ENCODE data around the gene THSD7A.

GRCh38 chr7:11538751-11539299 is 293.2 kb downstream of the THSD7A start:
- TF ChIP-seq SMAD1 (IDR thresholded peaks at IDR 0.05; ENCODE audit: low read depth, partially characterized antibody) (no peak), BRCA1 (IDR thresholded peaks at IDR 0.05; ENCODE audit: low read depth, low read length) (no peak), SMC3 (IDR thresholded peaks at IDR 0.05; ENCODE audit: borderline replicate concordance, low read length) (no peak), EZH2 (IDR thresholded peaks at IDR 0.05; ENCODE audit: borderline replicate concordance, control insufficient read depth, low read depth, low read length) (no peak), POLR2AphosphoS5 (IDR thresholded peaks at IDR 0.05; ENCODE audit: low read length) (no peak), EP300 (IDR thresholded peaks at IDR 0.05; ENCODE audit: borderline replicate concordance in 1 of 2, control insufficient read depth in 1 of 2, low read depth in 2 of 2, low read length in 2 of 2) (no peak), RFX5 (IDR thresholded peaks at IDR 0.05; ENCODE audit: low read depth, low read length) (no peak), CEBPZ (IDR thresholded peaks at IDR 0.05; ENCODE audit: low read depth, low read length) (no peak), POLR2A (IDR thresholded peaks at IDR 0.05; ENCODE audit: low read depth, low read length) (no peak), ZNF24 (IDR thresholded peaks at IDR 0.05) (no peak)
- TF ChIP-seq, protein P1, sequence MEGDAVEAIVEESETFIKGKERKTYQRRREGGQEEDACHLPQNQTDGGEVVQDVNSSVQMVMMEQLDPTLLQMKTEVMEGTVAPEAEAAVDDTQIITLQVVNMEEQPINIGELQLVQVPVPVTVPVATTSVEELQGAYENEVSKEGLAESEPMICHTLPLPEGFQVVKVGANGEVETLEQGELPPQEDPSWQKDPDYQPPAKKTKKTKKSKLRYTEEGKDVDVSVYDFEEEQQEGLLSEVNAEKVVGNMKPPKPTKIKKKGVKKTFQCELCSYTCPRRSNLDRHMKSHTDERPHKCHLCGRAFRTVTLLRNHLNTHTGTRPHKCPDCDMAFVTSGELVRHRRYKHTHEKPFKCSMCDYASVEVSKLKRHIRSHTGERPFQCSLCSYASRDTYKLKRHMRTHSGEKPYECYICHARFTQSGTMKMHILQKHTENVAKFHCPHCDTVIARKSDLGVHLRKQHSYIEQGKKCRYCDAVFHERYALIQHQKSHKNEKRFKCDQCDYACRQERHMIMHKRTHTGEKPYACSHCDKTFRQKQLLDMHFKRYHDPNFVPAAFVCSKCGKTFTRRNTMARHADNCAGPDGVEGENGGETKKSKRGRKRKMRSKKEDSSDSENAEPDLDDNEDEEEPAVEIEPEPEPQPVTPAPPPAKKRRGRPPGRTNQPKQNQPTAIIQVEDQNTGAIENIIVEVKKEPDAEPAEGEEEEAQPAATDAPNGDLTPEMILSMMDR (IDR thresholded peaks at IDR 0.05 in 2 of 3, conservative IDR thresholded peaks at IDR 0.05 in 1 of 3; ENCODE audit: control insufficient read depth in 2 of 3, extremely low read depth in 1 of 3, insufficient read depth in 1 of 3, low read depth in 3 of 3, low read length in 3 of 3) = no peak
